GM15510 (cell line): ENCODE measurements around the gene GPR152.
A peak's percentile ranks its signal among the peaks of the same experiment; 100 is the strongest.

Experiments
- POLR2A ChIP-seq: IDR thresholded peaks from 3 replicates; pipeline ENCODE4 v1.6.1; 2011; ENCODE audit warnings: borderline replicate concordance; ENCODE audit not compliant: insufficient read length; ENCODE audit errors: extremely low read depth

The GPR152 gene

GRCh38 chr11:67457453-67457852, 4.9 kb upstream of the GPR152 start:
- no peak for TF ChIP-seq POLR2A

DNA sequence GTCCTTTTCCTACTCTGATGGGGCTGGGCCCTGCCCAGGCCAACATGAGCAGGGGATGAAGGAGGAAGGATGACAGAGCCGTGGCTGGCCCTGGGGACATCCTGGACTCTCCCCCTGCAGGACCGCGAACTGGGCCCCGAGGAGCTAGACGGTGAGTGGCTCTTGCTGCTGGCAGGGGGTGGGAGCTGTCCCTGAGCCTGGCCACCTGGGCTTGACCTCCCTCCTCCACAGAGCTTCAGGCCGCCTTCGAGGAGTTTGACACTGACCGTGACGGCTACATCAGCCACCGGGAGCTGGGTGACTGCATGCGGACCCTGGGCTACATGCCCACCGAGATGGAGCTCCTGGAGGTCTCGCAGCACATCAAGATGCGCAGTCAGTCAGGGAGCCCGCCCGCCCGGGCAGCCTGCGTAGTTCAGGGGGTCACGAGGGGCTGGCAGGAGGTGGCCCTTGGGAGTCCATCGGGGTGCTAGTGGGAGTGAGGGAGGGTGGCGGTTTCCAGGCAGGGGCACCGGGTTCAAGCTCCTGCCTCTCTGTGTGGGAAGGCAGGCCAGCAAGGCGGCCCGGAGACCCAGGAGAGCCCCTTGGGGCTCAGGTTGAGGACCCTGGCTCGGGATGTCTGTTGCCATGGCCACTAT, 3.7 kb upstream of the GPR152 start:
- no peak for TF ChIP-seq POLR2A

GRCh38 chr11:67455054-67455453, 2.5 kb upstream of the GPR152 start, which contains the start of gene CABP4:
CABP4 (plus strand) TSS chr11:67455354; CDS start chr11:67455424, 70 bp downstream.
- no peak for TF ChIP-seq POLR2A

DNA sequence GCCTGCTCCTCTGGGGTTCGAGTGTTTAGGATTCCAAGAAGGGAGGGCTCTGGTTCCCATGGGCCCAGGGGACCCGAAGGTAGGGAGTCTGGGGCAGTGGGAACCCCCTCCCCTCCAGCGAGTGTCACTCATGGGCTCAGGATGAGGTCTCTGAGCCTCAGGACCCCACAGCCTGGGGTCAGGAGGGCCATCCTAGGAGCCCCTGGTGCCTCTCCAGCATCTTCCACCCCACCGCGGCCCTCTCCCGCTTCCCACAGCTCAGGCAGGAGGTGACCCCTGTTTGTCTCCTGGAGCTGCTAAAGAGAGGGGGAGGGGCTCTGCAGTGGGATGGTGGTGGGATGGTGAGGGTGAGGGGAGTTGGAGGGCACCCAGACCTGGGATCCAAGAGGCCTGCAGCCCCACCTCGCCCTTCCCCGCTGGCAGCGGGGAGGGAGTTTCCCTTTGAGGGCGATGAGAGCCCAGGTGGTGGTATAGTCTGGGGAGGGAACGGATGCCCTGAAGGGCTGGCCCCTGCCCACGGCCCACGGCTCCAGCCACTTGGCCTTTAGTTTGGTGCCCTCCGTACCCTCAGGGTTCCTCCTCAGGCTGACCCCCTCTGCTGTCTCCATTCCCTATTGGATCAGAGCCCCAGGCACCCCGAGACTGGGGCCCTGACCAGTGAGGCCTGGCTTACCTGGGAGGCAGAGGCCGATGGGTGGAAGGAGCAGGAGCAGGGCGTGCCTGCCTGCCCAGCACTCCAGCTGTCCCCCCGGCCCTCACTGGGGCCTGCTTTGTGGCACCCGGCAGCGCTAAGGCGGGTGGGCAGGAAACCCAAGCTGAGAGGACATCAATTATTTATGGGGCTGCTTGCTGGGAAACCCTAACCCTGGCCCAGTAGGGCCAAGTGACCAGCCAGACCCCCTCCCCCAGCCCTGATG, 1.5 kb upstream of the GPR152 start:
- TF ChIP-seq POLR2A = no peak

DNA sequence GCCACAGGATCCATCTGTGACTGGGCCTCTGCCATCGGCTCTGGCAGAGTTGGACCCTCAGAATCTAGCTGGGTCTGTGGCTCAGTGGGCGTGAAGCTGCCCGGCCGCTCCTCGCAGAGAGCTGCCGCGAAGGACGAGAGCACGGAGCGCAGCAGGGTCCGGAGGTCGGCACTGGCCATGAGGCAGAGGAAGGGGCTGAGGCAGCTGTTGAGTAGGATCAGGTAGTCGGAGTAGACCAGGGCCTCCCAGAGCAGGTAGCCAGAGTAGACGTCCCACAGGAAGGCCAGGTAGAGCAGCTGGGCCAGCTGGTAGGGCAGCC, 912 bp downstream of the GPR152 start:
- TF ChIP-seq POLR2A = no peak

DNA sequence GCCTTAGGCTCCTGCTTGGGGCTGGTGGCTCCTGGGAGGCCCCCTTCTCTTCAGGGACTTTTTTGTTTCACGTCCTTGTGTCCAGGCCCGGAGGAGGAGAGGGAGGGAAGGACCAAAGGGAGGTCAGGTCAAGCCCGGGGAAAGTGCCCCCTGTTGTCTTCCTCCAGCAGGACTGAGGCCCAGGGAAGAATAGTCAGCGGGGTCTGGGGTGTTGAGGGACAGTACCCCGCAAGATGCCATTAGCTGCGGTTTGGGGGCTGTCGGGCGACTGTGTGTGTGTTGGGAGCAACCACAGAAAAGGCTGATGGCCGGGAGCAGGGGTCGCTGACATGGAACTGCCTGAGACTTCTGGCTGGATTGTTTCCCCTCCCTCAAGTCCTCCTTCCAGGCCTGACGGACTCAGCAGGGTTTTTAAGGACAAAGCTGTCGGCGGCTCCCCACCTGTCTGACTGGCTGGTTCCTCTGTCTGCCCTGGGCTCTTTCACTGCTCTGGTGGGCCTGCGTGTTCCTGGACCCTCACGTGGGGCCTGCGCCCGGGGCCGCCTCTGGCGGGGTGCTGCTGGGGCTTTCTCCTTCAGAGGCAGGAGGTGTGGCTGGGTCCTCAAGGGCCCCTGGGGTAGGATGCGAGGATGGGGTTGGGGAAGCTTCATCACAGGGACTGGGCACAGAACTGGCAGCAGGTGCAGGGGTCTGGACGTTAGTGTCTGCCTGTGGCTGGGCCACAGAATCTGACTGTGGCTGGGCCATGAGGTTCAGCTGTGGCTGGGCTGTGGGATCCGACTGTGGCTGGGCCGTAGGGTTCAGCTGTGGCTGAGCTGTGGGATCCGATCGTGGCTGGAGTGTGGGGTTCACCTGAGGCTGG, 1.5 kb downstream of the GPR152 start:
- TF ChIP-seq POLR2A = no peak

DNA sequence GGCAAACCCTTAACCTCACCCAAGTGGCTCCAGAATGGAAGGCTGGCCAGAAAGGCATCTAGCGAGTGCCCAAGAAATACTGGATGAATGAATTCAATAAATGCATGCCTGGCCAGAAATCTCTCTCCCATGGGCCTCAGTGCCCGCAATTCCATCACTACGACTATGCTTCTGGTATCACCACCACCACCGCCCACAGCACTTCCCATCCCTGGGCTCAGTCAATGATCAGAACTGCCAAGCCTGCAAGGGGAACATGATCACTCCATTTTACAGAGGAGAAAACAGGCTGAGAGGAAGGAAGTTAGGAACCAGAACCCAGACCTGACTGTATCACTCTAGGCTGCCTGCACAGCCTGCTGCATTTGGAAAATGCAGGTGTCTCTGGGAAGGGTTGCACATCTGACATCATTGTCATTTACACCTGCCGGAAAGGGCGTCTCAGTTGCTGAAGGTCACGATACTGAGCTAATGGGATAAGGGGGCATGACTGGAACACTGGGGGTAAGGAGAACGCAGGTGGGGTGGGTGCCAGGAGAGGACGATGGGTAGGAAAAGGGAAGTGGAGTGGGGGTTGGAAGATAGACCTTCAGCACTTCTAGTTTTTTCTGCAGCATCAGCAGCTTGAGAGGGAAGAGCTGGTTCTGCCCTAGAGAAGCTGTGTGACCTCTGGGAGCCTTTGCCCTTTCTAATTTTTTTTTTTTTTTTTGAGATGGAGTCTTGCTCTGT, 3.2 kb downstream of the GPR152 start:
- TF ChIP-seq POLR2A = no peak

- no peak for TF ChIP-seq POLR2A
These were observed 4.3 kb downstream of the GPR152 start for GRCh38 chr11:67448220-67448609.

DNA sequence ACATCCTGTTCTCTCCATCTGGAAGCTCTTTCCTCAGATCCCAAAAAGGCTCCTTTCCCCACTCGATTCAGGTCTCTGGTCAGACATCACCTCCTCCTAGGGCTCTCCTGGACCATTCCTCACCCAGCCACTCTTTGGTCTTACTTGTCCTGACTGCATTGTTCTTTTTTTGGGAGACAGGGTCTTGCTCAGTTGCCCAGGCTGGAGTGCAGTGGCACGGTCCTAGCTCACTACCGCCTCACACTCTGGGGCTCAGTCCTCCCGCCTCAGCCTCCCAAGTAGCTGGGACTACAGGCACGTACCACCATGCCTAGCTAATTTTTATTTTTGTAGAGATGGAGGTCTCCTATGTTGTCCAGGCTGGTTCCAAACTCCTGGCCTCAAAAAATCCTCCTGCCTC, 7.0 kb downstream of the GPR152 start:
- no peak for TF ChIP-seq POLR2A

GRCh38 chr11:67442504-67443404, 9.8 kb downstream of the GPR152 start:
- peak; percentile 12 for TF ChIP-seq POLR2A

DNA sequence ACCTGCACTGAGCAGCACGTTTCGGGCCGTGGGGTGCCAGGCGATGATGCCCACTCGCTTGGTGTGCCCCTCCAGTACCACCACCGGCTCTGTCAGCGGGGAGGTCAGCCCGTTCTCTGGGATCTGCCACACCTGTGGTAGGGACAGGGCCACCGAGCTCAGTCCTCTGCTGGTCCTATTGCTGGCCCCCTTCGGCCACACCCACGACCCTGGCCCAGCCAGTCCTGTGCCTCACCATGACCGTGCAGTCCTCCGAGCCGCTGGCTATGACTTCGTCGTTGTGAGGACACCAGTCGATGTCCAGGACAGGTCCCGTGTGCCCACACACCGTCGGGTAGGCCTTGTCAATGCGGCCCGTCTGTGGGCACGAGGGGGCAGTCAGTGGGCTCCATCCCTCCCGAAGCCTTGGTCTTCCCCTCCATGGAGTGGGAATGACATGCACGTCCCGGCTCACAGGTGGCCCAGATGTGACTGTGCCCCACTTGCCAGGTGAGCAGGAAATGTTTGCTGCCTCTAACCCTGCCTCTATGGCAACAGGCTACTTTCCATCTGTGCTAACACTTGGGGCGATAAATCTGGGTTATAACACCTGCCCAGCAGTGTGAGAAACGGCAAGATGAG, 10.7 kb downstream of the GPR152 start:
- peak; percentile 6 for TF ChIP-seq POLR2A

DNA sequence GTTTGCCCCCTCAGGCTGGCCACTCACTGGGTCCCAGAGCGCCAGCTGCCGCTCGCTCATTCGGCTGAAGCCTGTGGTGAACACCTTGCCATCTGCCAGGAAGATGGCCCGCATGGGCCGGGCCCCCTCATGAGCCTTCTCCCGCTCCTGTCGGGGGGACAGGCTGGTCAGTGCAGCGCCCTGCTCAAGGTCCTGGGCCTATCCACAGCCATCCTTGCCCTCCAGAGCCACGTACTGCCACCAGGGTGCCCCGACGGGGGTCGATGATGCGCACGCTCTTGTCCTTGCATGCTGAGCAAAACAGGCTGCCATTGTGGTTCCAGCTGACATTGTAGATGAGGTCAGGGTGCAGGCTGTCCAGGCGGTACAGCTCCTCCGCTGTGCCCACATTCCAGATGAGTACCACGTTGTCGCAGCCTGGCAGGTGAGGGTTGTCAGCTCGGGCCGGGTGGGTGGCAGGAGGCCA, 11.4 kb downstream of the GPR152 start:
- peak; percentile 20 for TF ChIP-seq POLR2A

- no peak for TF ChIP-seq POLR2A
These were observed 12.1 kb downstream of the GPR152 start for GRCh38 chr11:67440229-67441097.
